Neural cell (in vitro differentiated cells): ENCODE measurements around the gene CCDC69. TPM values are rescaled to one million over a fixed set of nuclear protein-coding genes. Genes with fewer than 3 reads are reported as not detected.

Experiments
- H2AFZ ChIP-seq: fragments of 200-600, 300-800 bp; sonication (generic), shearing (Covaris generic); 2 replicates; pipeline ENCODE4 v1.6.0; 2014; ENCODE audit warnings: low read depth, mild to moderate bottlenecking, antibody characterized with exemption, low read length, moderate library complexity
- H3F3A ChIP-seq: fragments of 200-600 bp; shearing (Covaris generic); 2 replicates; pipeline ENCODE4 v1.6.1; 2016; ENCODE audit warnings: mild to moderate bottlenecking, moderate library complexity, mixed read lengths, antibody characterized with exemption, low read length; ENCODE audit not compliant: insufficient read depth, poor library complexity, severe bottlenecking
- H3K27ac ChIP-seq: fragments of 200-600, 300-800 bp; sonication (generic), shearing (Covaris generic); 2 replicates; pipeline ENCODE4 v1.5.1; 2014; ENCODE audit warnings: mild to moderate bottlenecking, low read length, moderate library complexity
- H3K27me3 ChIP-seq: fragments of 300-800, 200-600 bp; sonication (generic), shearing (Covaris generic); 2 replicates; pipeline ENCODE4 v1.6.0; 2014; ENCODE audit warnings: mild to moderate bottlenecking, low read depth, low read length, moderate library complexity; ENCODE audit not compliant: insufficient read depth
- H3K36me3 ChIP-seq: fragments of 300-800, 200-600 bp; sonication (generic), shearing (Covaris generic); 2 replicates; pipeline ENCODE4 v1.5.1; 2014; ENCODE audit warnings: mild to moderate bottlenecking, antibody characterized with exemption, low read length, moderate library complexity; ENCODE audit not compliant: insufficient read depth
- H3K4me2 ChIP-seq: fragments of 300-800, 200-600 bp; sonication (generic), shearing (Covaris generic); 2 replicates; pipeline ENCODE4 v1.6.0; 2014; ENCODE audit warnings: mild to moderate bottlenecking, low read length
- H3K4me3 ChIP-seq: fragments of 300-800, 200-600 bp; sonication (generic), shearing (Covaris generic); 2 replicates; pipeline ENCODE4 v1.5.1; 2014; ENCODE audit warnings: mild to moderate bottlenecking, low read length, moderate library complexity
- H3K79me2 ChIP-seq: fragments of 200-600 bp; shearing (Covaris generic); replicated peaks from 2 replicates; pipeline ENCODE4 v1.6.0; 2014; ENCODE audit warnings: mild to moderate bottlenecking, low read length, moderate library complexity; ENCODE audit not compliant: insufficient read depth
- H3K9ac ChIP-seq: fragments of 300-800, 200-600 bp; sonication (generic), shearing (Covaris generic); 2 replicates; pipeline ENCODE4 v1.6.1; 2016; ENCODE audit warnings: mild to moderate bottlenecking, low read length, mixed read lengths
- H3K9me2 ChIP-seq: fragments of 200-600 bp; shearing (Covaris generic); 2 replicates; pipeline ENCODE4 v1.6.1; 2016; ENCODE audit warnings: mild to moderate bottlenecking, low read length, mixed read lengths; ENCODE audit not compliant: insufficient read depth
- H3K9me3 ChIP-seq: fragments of 200-600, 300-800 bp; sonication (generic), shearing (Covaris generic); 2 replicates; pipeline ENCODE4 v1.6.1; 2016; ENCODE audit warnings: mild to moderate bottlenecking, mixed run types, low read length, moderate library complexity, mixed read lengths
- H4K20me1 ChIP-seq: fragments of 200-600 bp; shearing (Covaris generic); 2 replicates; pipeline ENCODE4 v1.6.1; 2016; ENCODE audit warnings: mild to moderate bottlenecking, mixed run types; ENCODE audit not compliant: insufficient read depth
- EP300 ChIP-seq: fragments of 450-650 bp; conservative IDR thresholded peaks from 2 replicates; pipeline ENCODE4 v1.6.1; 2014; ENCODE audit warnings: antibody characterized with exemption, mild to moderate bottlenecking, moderate library complexity; ENCODE audit not compliant: poor library complexity, severe bottlenecking
- EZH2 ChIP-seq: fragments of 200-600, 300-800 bp; shearing (Covaris generic), sonication (generic); IDR thresholded peaks from 2 replicates; pipeline ENCODE4 v1.6.1; 2014; ENCODE audit warnings: antibody characterized with exemption, low read length, borderline replicate concordance, mild to moderate bottlenecking; ENCODE audit not compliant: insufficient read depth, poor library complexity, severe bottlenecking
- MXI1 ChIP-seq: fragments of 450-650 bp; conservative IDR thresholded peaks from 2 replicates; pipeline ENCODE4 v1.6.1; 2014; ENCODE audit warnings: antibody characterized with exemption, mild to moderate bottlenecking; ENCODE audit not compliant: poor library complexity, severe bottlenecking
- POLR2AphosphoS5 ChIP-seq: IDR thresholded peaks from 2 replicates; pipeline ENCODE4 v1.6.1; 2012
- RAD21 ChIP-seq: fragments of 450-650 bp; conservative IDR thresholded peaks from 2 replicates; pipeline ENCODE4 v1.6.1; 2014; ENCODE audit warnings: antibody characterized with exemption, mild to moderate bottlenecking, moderate library complexity
- SMC3 ChIP-seq: fragments of 450-650 bp; conservative IDR thresholded peaks from 2 replicates; pipeline ENCODE4 v1.6.1; 2014; ENCODE audit warnings: antibody characterized with exemption, mild to moderate bottlenecking, moderate library complexity; ENCODE audit not compliant: poor library complexity
- TAF1 ChIP-seq: IDR thresholded peaks from 2 replicates; pipeline ENCODE4 v1.6.1; 2012; ENCODE audit warnings: low read depth
- polyA plus RNA-seq: library from polyadenylated mRNA; depleted of rRNA; stranded (reverse); fragments of >200 nt; gene quantifications from 2 replicates; pipeline ENCODE4 v1.2.3, GENCODE V29; 2014
- TF ChIP-seq, protein P1 (sequence below): IDR thresholded peaks from 2 replicates; pipeline ENCODE4 v1.6.1; 2012; ENCODE audit warnings: borderline replicate concordance
- TF ChIP-seq, protein P2 (sequence below): fragments of 450-650 bp; IDR thresholded peaks from 2 replicates; pipeline ENCODE4 v1.5.1; 2014; ENCODE audit warnings: antibody characterized with exemption, mild to moderate bottlenecking, moderate library complexity; ENCODE audit not compliant: poor library complexity, severe bottlenecking

CCDC69 gene
- polyA plus RNA-seq, 1 donor from 2014 or later: not detected

DNA sequence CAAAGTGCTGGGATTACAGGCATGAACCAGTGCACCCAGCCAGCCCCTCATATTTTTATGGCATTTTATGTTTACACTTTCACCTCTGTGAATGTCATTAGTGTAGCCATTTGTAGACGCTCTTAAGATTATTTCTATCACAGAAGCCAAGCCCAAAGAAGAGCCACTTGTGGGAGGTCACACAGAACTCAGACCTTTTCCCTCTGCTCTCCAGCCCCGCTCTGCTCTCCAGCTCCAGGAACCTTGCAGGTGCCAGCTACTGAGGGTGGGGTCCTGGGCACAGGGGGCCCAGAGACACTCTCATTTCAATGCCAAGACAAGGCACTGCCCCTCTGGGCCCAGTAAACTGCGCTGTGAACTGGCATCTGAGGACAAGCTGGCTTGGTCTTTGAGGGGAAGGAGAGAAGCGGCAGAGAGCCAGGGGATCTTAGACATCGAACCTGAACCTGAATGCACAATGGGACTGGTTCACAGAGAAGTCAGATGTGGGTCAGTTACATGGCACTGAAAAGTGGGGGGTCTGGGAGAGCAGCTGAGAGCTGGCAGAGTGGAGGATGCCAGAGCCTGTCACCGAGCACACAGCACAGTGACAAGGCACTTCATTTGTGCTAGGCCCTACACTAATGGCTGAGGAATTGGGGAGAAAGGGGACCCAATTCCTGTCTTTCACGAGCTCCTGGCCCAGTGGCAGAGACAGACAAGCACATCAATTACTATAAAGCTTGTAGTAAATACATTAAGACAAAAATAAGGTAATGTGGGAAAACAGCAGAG, 83.0 kb downstream of the CCDC69 start:
- peaks cover 11% of the 10 kb centered on the region for H3K36me3 ChIP-seq
- no peak overlapping the region for H3K27ac ChIP-seq

GRCh38 chr5:151139646-151140045, 84.2 kb downstream of the CCDC69 start:
- no peak overlapping the region for H3K4me2 ChIP-seq
- no peaks in the 10 kb centered on the region for H3K9me2 ChIP-seq
- H2AFZ ChIP-seq: no peak overlapping the region
- no peak overlapping the region for H3K9ac ChIP-seq
- no peak for TF ChIP-seq EZH2
- TF ChIP-seq, protein P1, sequence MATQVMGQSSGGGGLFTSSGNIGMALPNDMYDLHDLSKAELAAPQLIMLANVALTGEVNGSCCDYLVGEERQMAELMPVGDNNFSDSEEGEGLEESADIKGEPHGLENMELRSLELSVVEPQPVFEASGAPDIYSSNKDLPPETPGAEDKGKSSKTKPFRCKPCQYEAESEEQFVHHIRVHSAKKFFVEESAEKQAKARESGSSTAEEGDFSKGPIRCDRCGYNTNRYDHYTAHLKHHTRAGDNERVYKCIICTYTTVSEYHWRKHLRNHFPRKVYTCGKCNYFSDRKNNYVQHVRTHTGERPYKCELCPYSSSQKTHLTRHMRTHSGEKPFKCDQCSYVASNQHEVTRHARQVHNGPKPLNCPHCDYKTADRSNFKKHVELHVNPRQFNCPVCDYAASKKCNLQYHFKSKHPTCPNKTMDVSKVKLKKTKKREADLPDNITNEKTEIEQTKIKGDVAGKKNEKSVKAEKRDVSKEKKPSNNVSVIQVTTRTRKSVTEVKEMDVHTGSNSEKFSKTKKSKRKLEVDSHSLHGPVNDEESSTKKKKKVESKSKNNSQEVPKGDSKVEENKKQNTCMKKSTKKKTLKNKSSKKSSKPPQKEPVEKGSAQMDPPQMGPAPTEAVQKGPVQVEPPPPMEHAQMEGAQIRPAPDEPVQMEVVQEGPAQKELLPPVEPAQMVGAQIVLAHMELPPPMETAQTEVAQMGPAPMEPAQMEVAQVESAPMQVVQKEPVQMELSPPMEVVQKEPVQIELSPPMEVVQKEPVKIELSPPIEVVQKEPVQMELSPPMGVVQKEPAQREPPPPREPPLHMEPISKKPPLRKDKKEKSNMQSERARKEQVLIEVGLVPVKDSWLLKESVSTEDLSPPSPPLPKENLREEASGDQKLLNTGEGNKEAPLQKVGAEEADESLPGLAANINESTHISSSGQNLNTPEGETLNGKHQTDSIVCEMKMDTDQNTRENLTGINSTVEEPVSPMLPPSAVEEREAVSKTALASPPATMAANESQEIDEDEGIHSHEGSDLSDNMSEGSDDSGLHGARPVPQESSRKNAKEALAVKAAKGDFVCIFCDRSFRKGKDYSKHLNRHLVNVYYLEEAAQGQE: no peak
- no peak for TF ChIP-seq EP300
- TF ChIP-seq TAF1: no peak
- TF ChIP-seq MXI1: no peak
- no peak for TF ChIP-seq RAD21
- TF ChIP-seq POLR2AphosphoS5: no peak
- TF ChIP-seq, protein P2, sequence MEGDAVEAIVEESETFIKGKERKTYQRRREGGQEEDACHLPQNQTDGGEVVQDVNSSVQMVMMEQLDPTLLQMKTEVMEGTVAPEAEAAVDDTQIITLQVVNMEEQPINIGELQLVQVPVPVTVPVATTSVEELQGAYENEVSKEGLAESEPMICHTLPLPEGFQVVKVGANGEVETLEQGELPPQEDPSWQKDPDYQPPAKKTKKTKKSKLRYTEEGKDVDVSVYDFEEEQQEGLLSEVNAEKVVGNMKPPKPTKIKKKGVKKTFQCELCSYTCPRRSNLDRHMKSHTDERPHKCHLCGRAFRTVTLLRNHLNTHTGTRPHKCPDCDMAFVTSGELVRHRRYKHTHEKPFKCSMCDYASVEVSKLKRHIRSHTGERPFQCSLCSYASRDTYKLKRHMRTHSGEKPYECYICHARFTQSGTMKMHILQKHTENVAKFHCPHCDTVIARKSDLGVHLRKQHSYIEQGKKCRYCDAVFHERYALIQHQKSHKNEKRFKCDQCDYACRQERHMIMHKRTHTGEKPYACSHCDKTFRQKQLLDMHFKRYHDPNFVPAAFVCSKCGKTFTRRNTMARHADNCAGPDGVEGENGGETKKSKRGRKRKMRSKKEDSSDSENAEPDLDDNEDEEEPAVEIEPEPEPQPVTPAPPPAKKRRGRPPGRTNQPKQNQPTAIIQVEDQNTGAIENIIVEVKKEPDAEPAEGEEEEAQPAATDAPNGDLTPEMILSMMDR: no peak
- TF ChIP-seq SMC3: no peak
- H3K27ac ChIP-seq: no peak overlapping the region
- no peaks in the 10 kb centered on the region for H3K27me3 ChIP-seq
- no peaks in the 10 kb centered on the region for H3K79me2 ChIP-seq
- no peak overlapping the region for H3K4me3 ChIP-seq
- peaks cover 11% of the 10 kb centered on the region for H3K36me3 ChIP-seq
- no peaks in the 10 kb centered on the region for H4K20me1 ChIP-seq
- H3F3A ChIP-seq: no peaks in the 10 kb centered on the region
- H3K9me3 ChIP-seq: no peaks in the 10 kb centered on the region

More for the DNA sequence above, 83.0 kb downstream of the CCDC69 start:
- no peak overlapping the region for H3K4me2 ChIP-seq
- H3F3A ChIP-seq: no peaks in the 10 kb centered on the region
- no peaks in the 10 kb centered on the region for H3K9me2 ChIP-seq
- H3K79me2 ChIP-seq: no peaks in the 10 kb centered on the region
- H3K9me3 ChIP-seq: no peaks in the 10 kb centered on the region
- H4K20me1 ChIP-seq: no peaks in the 10 kb centered on the region
- no peak overlapping the region for H2AFZ ChIP-seq
- H3K9ac ChIP-seq: no peak overlapping the region
- no peaks in the 10 kb centered on the region for H3K27me3 ChIP-seq
- TF ChIP-seq MXI1 (no peak), SMC3 (no peak), EZH2 (no peak)
- TF ChIP-seq, protein P1: no peak
- no peak overlapping the region for H3K4me3 ChIP-seq
